Activated CD8-positive, alpha-beta memory T cell treated with anti-CD3 and anti-CD28 coated beads for 36 hours (primary cell): Measurements from ENCODE around the gene NPAS2. TPM values are rescaled to one million over a fixed set of nuclear protein-coding genes. Genes with fewer than 3 reads are reported as not detected.

Experiments
- CTCF ChIA-PET: fragments of 350-600 bp; sonication (Branson Sonifier 250); formaldehyde crosslinking; loops from one replicate; lab custom pipeline; 2021; ENCODE audit warnings: antibody characterized with exemption; lab: Charles Lee
- POLR2A ChIA-PET: fragments of 350-600 bp; sonication (Branson Sonifier 250); formaldehyde crosslinking; loops from one replicate; lab custom pipeline; 2021; ENCODE audit warnings: antibody characterized with exemption; lab: Charles Lee
- total RNA-seq, 2 experiments: library from RNA; stranded (reverse); gene quantifications; one replicate each; pipeline ENCODE4 v1.2.3, GENCODE V29; 2021

The NPAS2 gene, protein sequence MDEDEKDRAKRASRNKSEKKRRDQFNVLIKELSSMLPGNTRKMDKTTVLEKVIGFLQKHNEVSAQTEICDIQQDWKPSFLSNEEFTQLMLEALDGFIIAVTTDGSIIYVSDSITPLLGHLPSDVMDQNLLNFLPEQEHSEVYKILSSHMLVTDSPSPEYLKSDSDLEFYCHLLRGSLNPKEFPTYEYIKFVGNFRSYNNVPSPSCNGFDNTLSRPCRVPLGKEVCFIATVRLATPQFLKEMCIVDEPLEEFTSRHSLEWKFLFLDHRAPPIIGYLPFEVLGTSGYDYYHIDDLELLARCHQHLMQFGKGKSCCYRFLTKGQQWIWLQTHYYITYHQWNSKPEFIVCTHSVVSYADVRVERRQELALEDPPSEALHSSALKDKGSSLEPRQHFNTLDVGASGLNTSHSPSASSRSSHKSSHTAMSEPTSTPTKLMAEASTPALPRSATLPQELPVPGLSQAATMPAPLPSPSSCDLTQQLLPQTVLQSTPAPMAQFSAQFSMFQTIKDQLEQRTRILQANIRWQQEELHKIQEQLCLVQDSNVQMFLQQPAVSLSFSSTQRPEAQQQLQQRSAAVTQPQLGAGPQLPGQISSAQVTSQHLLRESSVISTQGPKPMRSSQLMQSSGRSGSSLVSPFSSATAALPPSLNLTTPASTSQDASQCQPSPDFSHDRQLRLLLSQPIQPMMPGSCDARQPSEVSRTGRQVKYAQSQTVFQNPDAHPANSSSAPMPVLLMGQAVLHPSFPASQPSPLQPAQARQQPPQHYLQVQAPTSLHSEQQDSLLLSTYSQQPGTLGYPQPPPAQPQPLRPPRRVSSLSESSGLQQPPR
- total RNA-seq: 1 to 10 TPM; 2.6 to 3.3 TPM

DNA sequence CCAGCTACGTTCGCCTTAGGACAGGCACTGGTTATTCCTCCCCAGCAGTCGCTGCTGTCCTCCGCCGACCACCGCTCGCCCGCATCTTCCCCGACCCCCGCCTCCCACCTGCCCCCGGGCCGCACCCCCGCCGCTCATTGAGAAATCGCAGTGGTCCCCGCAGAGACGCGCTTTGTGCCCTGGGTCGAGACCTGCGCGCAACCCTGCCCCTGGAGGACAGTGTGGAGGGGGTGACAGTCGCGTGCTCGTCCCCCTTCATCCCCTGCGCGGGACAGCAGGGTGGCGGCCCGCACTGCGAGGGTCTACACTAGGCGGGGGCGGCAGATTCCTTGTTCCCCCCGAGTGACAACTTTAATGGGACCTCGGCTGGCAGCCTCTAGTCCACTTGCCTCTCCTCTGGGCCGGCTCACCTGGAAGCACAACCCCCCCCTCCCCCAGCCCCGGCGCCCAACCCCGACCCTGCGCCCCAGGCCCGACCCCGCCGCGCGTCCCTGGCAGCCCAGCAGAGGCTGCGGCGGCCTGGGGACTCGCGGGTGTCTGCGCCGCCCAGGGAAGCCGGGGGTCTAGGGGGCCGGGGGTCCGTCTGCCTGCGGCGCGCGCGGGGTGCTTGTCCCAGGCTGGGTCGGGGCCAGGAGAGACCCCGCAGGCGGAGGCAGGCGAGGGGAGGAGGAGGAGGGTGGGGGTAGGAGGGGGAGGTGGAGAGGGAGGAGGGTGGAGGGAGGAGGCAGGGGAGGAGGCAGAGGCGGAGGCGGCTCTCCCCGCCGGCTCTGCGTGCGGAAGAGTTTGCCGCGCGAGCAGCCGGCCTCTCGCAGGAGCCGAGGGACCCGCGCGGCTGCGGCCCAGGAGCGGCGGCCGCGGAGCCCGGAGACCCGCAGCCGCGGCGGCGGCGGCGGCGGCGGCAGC is at the start of gene NPAS2:
Gene NPAS2, plus strand, starts transcription at position 770 of the 903 bp plus-strand sequence. CDS start 84,616 bp downstream, outside the sequence.
- POLR2A ChIA-PET: no interaction called here
- CTCF ChIA-PET: no interaction called here

DNA sequence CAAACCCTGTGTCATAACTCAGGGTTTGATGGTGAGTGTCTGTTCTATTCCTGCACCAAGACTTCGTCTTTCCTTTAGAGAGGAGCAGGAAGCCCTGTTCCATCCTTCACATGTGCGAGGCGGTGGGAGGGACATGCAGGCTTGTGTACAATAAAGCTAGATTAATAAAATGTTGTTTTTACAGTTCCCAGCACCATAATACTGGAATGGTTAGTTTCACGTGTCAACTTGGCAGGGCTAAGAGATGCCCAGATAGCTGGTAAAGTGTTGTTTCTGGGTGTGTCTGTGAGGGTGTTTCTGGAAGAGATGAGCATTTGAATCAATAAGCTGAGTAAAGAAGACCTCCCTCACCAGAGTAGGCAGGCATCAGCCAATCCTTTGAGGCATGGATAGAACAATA is 48.8 kb upstream of the NPAS2 start:
- CTCF ChIA-PET: no interaction called here
- POLR2A ChIA-PET: no interaction called here

DNA sequence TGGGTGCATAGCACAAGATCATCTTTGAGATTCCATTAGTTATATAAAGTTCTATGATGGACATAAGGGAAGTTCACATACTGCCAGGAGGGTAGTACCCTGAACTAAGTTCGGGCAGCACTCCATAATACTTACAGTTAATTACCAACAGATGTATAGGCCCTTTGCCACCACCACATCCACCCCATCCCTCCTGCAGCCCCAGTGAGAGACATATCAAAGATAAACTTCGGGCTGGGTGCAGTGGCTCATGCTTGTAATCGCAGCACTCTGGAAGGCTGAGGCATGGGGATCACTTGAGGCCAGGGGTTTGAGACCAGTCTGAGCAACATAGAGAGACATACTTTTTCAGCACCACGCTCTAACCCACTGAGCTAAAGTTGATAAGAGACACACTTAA is 46.4 kb upstream of the NPAS2 start:
- ChIA-PET POLR2A (no interaction called here), CTCF (no interaction called here)

DNA sequence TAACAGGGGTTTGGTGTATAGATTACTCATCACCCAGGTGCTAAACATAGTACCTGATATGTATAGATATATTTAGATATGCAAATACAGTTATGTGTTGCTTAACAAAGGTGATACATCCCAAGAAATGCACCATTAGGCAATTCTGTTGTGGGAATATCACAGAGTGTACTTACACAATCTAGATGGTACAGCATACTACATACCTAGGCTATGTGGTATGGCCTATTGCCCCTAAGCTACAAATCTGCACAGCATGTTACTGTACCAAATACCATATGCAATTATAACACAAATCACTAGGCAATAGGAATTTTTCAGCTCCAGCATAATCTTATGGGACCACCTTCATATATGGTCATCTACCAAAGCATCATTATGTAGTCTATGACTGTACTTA is 43.5 kb upstream of the NPAS2 start:
- ChIA-PET POLR2A (no interaction called here), CTCF (no interaction called here)

DNA sequence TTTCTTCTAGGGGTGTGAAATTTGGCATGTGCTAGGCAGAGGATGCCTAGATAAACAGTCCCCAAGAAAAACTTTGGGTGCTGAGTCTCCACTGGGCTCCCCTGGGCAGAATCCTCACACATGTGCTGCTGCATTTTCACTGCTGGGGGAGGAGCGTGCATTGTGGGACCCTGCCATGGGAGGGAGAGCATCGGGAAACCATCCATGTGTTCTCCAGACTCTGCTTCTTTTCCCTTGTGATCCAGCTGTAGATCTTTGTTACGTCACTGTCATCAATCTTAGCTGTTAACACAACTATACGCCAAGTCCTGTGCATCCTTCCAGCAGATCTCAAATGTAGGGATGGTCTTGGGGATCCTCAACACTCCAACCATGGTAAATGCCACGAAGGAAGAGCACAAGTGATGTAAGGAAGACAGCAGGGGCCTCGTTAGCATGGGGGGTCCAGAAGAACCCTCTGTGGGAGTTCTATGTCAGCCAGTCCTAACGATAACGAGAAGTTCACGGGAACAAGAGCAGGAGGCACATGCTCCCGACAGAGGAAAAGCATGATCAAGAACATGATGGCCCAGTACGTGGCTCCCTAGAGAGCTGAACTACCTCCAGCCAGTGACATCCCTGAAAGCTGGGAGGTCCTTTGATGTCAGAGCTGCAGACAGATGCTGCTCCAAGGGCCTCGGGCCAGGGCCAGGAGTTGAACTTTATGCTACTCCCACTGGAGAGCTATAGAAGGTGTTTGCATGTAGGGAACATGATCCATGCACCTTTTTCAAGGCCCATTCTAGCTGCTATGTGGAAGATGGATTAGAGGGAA is 41.1 kb upstream of the NPAS2 start:
- POLR2A ChIA-PET: no interaction called here
- CTCF ChIA-PET: no interaction called here

DNA sequence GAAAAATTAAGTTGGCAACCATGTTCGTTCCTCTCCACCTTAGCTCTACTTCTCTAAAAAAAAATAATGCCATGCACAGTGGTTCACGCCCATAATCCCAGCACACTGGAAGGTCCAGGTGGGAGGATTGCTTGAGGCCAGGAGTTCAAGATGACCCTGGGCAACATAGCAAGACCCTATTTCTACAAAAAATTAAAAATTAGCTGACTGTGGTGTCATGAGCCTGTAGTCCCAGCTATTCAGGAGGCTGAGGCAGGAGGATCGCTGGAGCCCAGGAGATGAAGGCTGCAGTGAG is 40.1 kb upstream of the NPAS2 start:
- ChIA-PET POLR2A (no interaction called here), CTCF (interaction anchor here (0.5 kb wide), 1 partner anchor 49 kb away, joined by 4 read pairs; no protein-coding TSS in a partner anchor)

DNA sequence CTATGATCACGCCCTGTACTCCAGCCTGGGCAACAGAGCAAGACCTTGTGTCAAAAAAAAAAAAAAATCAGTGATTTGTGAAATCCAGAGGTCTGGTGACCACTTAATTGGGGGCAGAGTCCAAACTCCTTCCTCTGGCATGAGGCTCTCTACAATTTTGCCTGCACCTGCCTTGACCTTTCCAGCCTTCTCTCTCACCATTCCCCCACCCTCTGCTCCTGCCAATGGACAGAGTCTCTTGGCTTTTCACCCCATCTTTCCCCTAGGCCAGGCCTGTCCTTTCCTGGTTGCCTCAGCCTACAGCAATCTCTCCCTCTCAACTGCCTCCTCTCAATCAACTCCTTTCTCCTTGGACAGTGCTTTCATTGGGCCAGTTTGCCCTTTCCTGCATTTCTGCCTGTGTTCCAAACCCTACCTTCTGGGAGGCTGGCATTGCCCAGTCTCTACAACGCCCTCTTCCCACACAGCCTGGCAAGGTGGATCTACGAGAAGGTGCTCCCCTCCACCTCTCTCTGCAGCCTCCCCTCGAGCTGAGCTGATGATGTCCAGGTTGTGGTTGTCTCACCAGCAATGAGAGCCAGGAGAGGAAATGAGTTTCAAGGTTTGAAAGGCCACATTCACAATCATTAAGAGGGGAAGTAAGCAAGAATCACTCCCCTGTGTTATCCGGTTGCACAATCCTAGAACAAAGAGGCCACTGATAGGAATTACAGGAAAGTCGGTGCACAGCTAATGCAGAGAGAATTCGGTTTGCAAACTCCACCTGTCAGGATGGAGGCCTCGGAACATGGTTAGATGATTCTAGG is 39.5 kb upstream of the NPAS2 start:
- ChIA-PET POLR2A (no interaction called here), CTCF (no interaction called here)

DNA sequence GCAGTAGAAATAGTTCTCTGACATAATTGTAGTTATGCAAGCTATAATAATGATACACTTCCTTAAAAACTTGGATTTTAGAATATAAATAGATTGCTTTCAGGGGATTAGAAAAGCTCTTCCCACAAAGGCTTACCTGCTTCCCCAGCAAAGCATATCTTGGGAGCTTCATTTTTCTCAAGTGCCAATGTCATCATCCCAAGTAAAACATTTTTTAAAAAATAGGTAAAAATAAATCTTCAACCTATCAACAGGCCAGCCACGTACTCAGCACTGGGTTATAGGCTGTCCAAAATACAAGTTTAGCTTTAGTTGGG is 39.0 kb upstream of the NPAS2 start:
- CTCF ChIA-PET: no interaction called here
- POLR2A ChIA-PET: no interaction called here

DNA sequence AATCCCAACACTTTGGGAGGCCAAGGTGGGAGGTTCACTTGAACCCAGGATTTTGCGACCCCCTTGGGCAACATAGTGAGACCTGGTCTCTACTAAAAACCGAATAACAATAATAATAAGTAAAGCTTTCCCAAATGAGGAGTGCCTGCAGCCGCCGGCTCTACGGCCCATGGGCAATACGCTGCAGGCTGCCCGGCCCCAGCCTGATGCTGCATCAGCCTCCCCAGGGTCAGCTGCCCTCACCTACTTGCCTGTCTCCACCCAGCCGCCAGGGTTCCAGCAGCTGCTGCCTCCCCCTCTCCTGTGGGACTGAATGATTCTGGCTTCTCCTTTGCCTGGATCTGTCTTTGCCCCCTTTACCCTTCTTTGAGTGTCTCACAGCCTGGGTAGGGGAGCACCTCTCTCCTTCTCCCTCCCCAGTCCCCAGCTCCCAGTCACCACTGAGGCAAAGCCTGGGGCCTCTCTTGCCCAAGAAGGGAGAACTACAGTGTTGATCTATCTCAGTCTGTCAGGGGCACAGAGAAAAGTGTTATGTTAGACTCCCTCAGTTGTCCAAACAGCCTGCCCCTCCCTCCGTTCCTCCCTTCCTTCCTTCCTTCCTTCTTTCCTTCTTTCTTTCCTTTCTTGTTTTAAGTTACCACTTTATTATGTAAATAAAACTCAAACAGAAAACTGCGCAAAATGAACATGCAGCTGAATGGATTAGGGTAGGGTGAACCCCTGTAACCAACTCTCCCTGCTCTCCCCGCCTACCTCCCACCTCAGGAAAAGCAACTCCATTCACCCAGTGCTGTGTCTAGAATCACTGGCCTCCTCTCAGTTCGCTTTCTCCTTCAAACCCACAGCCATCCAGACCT is 38.2 kb upstream of the NPAS2 start:
- POLR2A ChIA-PET: no interaction called here
- CTCF ChIA-PET: no interaction called here

DNA sequence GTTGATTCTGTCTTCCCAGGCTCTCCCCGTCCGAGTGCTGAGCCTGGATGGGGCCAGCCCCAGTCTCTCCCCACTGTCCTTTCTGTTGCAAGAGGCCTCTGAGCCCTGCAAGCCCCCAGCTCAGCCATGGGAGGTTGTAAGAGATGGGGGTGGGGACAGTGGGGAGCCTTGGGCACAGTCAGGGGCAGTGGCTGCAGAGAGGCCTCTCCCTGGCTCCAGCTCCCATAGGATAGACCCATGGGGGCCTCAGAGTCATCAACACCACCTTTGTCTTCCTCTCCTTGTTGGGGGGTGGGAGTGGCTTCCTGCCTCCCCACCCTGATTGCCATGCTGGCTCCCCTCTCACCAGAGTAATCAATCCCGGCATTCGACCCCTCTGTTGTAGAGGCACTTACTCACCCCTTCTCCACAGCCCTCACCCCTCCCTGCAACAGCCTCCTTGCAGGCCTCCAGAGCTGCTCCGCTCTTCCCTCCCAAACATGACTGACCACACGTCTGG is 37.5 kb upstream of the NPAS2 start:
- POLR2A ChIA-PET: no interaction called here
- CTCF ChIA-PET: no interaction called here

DNA sequence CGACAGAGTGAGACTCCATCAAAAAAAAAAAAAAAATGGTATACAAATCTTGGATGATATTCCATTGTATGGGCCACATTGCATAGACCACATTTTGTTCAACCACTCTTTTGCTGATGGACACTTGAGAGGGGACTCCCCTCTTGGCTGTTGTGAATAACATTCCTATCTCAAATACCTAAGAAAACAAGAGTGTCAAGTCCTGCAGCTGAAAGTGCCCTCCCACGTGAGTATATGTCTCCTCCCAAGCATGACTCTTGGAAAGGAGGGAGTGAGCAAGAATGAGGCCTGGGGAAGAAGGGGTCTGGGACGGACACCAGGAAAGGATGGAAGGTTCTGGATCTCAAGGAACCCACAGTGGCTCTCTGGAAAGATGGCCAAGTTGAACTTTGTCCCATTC is 36.0 kb upstream of the NPAS2 start:
- POLR2A ChIA-PET: no interaction called here
- CTCF ChIA-PET: no interaction called here

DNA sequence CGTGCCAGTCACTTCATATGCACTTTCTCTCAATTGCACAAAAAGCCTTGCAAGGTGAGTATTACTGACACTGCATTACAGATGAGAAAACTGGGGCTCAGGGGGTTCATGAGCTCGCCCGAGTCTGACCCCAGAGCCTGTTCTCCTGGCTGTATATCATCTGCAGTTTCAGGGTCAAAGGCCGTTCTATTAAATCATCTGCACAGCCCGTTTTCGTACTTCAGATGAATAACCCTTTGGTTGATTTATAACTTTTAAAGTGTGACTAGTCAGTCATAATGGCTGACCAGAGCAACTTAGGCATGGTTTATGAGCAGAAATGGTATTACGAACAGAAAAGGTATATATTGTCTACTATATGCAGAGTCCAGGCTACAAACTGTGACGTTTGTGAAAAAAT is 35.3 kb upstream of the NPAS2 start:
- POLR2A ChIA-PET: no interaction called here
- CTCF ChIA-PET: no interaction called here

DNA sequence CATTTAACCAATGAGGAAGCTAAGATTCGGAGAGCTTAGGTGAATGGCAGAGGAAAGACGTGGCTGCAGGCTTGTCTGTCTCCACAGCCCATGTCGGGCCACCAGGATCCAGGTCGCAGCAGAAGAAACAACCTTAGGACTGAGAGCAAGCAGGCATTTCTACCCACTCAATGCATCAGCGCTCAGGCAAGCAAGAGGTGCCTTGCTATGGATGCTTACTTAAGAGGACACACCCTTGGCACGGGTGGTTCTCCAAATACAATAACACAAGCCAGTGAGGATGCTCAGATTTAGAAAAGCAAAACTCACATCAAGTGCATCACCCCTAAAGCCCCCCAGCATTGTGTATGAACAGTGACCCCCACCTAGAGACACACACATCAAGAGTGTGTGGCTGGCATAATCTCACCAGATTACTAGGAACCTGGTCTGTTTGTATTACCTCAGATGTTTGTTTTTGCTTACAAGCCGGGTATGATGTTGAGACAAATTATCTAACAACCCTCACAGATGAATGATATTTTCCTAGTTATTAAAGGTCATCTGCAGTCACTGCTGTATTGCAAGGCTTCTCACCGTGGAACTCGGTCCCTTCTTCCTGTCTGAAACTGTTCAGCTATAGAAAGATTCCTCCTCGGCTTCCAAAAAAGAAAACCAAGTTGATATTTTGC is 34.2 kb upstream of the NPAS2 start:
- ChIA-PET POLR2A (no interaction called here), CTCF (no interaction called here)

DNA sequence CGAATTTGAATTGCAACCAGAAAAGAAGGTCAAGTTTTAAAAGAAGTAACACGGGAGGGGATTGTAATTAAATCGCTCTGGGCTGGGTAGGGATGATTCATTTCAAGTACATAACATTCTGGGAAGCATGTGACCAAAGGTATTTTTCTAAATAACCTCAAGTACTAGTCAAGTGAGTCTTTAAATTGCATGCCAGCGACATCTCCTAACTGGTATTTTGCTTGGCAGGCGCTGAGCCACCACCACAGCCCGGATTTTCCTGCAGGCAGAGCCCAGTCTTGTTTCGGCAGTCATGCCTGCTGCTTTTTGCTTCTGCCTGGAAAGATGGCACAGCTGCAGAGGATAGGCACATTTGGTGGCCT is 33.7 kb upstream of the NPAS2 start:
- ChIA-PET POLR2A (no interaction called here), CTCF (no interaction called here)

DNA sequence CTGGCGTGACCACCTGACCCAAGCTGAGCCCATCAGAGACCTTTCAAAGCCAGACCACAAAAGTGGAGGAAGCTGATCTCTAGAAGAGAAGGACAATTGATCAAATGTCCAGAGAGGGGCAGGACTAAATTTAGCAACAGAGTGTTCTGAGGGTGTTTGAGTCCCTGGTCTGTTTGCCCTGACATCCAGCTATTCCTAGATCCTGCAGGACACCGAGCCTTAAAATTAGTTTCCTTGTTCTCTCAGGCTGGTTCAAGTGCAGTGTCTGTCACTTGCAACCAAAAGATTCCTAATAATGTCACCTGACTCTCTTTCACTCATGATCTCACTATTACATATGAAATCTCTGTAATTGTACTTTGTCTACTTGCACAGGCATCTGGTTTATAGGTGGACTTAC is 33.0 kb upstream of the NPAS2 start:
- ChIA-PET CTCF (no interaction called here), POLR2A (no interaction called here)

DNA sequence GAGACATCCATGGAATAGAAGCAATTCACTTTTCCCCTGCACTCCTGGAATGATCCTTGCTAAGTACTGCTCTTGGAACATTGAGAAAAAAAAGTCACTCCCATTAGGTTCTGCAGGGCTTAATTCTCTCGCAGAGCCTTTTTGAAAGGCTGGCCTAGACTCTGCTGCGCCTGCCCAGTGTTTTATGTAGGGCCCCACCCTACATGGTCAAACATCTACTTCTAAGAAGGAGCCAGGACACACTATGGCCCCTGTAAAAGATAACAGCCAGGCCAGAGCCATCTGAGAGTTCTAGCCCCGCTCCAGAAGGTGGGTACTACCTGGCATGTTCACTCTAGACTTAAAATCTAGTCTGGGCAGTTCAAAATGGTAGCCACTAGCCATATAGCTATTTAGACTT is 30.6 kb upstream of the NPAS2 start:
- POLR2A ChIA-PET: no interaction called here
- CTCF ChIA-PET: no interaction called here

DNA sequence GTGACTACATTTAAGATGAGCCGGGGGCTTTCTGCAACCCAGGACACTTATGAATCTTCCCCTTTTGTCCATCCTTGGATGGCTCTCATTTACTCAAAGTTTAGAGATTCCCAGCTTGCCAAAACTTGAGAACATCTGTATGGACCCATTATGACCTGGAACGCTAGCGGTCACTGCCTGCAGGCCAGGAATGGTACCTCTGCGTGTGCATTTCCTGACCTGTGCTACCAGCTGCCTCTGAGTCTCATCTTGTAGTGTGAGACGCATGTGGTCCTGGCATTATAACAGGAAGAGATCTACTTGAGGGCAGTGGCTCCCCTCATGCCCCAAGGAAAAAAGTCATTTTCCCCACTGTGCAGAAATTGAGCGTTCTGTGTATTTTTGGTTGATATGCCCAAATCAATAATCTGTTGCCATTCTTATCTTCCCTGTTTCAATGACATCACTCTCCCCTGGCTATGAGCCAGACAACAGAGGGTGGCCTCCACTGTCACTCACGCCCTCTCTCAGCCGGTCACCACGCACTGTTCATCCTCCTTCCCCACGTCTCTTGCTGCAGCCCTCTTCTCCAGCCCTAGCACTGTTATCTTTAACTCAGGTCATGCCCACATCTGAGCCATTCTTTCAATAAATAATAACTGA is 28.5 kb upstream of the NPAS2 start:
- ChIA-PET POLR2A (no interaction called here), CTCF (no interaction called here)
